HepG2 (cell line): ENCODE measurements around the gene PLCB1. TPM values are rescaled to one million over a fixed set of nuclear protein-coding genes. Genes with fewer than 3 reads are reported as not detected.

ENCODE experiments used
- CBX2 ChIP-seq, 2 experiments: fragments of 200-600 bp in 1 of 2; sonication (generic); formaldehyde crosslinking in 1 of 2; IDR thresholded peaks; 2 replicates each; pipeline versions ENCODE4 v1.7.0 to v1.8.1; 2018 to 2022; ENCODE audit warnings: low read depth in 2 of 2, low read length in 1 of 2, mild to moderate bottlenecking in 1 of 2, missing genetic modification reagents in 1 of 2
- CEBPG ChIP-seq: IDR thresholded peaks from 2 replicates; pipeline ENCODE4 v1.6.1; 2016
- EP300 ChIP-seq, 3 experiments: sonication (generic) in 1 of 3; formaldehyde crosslinking in 1 of 3; IDR thresholded peaks; 2 replicates each; pipeline versions ENCODE4 v1.5.1 to v1.6.1; 2011 to 2020; ENCODE audit warnings: low read depth in 2 of 3, low read length in 2 of 3, borderline replicate concordance in 1 of 3, improper control_type of control experiment in 1 of 3, mild to moderate bottlenecking in 1 of 3, missing genetic modification reagents in 1 of 3, moderate library complexity in 1 of 3
- FOXA3 ChIP-seq: IDR thresholded peaks from 2 replicates; pipeline ENCODE4 v1.6.1; 2016; ENCODE audit warnings: missing genetic modification reagents, missing compliant biosample characterization
- FOXK1 ChIP-seq: sonication (generic); formaldehyde crosslinking; IDR thresholded peaks from 2 replicates; pipeline ENCODE4 v1.4.0; 2020; ENCODE audit warnings: low read depth, missing genetic modification reagents, borderline replicate concordance
- HES4 ChIP-seq: sonication (generic); formaldehyde crosslinking; IDR thresholded peaks from 2 replicates; pipeline ENCODE4 v1.9.0; 2021; ENCODE audit warnings: mild to moderate bottlenecking, missing genetic modification reagents, borderline replicate concordance
- HNF4A ChIP-seq: sonication (generic); formaldehyde crosslinking; IDR thresholded peaks from 2 replicates; pipeline ENCODE4 v1.4.0; 2020; ENCODE audit warnings: missing genetic modification reagents
- NFATC3 ChIP-seq: sonication (generic); formaldehyde crosslinking; IDR thresholded peaks from 2 replicates; pipeline ENCODE4 v1.5.1; 2020; ENCODE audit warnings: mild to moderate bottlenecking, missing genetic modification reagents
- NFIC ChIP-seq: IDR thresholded peaks from 2 replicates; pipeline ENCODE4 v1.6.1; 2012; ENCODE audit warnings: mild to moderate bottlenecking, low read length, inconsistent platforms
- PHF21A ChIP-seq: sonication (generic); formaldehyde crosslinking; IDR thresholded peaks from 2 replicates; pipeline ENCODE4 v1.5.0; 2020; ENCODE audit warnings: mild to moderate bottlenecking, missing genetic modification reagents
- RARA ChIP-seq: IDR thresholded peaks from 2 replicates; pipeline ENCODE4 v1.6.1; 2016; ENCODE audit warnings: missing genetic modification reagents, missing compliant biosample characterization
- SAP130 ChIP-seq: IDR thresholded peaks from 2 replicates; pipeline ENCODE4 v1.6.1; 2016; ENCODE audit warnings: low read depth
- SCMH1 ChIP-seq: sonication (generic); formaldehyde crosslinking; IDR thresholded peaks from 2 replicates; pipeline ENCODE4 v1.9.0; 2021; ENCODE audit warnings: missing genetic modification reagents, mild to moderate bottlenecking, borderline replicate concordance
- SMARCE1 ChIP-seq: fragments of 450-650 bp; IDR thresholded peaks from 2 replicates; pipeline ENCODE4 v1.6.1; 2017; ENCODE audit warnings: borderline replicate concordance
- SMC3 ChIP-seq: IDR thresholded peaks from 2 replicates; pipeline ENCODE4 v1.6.1; 2011; ENCODE audit warnings: low read length, improper control_type of control experiment
- SOX13 ChIP-seq, 3 experiments: fragments of 450-650 bp in 1 of 3; sonication (generic) in 1 of 3; formaldehyde crosslinking in 1 of 3; IDR thresholded peaks in 2 of 3; conservative IDR thresholded peaks in 1 of 3; 2 replicates each; pipeline versions ENCODE4 v1.5.0 to v1.6.1; 2016 to 2020; ENCODE audit warnings: antibody characterized with exemption in 1 of 3, mild to moderate bottlenecking in 1 of 3, missing compliant biosample characterization in 1 of 3, missing genetic modification reagents in 1 of 3, moderate library complexity in 1 of 3
- SRSF1 ChIP-seq: fragments of 200-400 bp; formaldehyde crosslinking; optimal IDR thresholded peaks from 2 replicates; pipeline ENCODE3; 2017; ENCODE audit warnings: mild to moderate bottlenecking, low read depth, low read length, moderate library complexity
- TAF1 ChIP-seq: sonication (generic); formaldehyde crosslinking; IDR thresholded peaks from 2 replicates; pipeline ENCODE4 v1.4.0; 2020; ENCODE audit warnings: missing genetic modification reagents
- ZBTB21 ChIP-seq: sonication (generic); formaldehyde crosslinking; IDR thresholded peaks from 2 replicates; pipeline ENCODE4 v1.4.0; 2020; ENCODE audit warnings: missing genetic modification reagents
- ZFP1 ChIP-seq: IDR thresholded peaks from 2 replicates; pipeline ENCODE4 v1.6.1; 2016
- ZNF430 ChIP-seq: sonication (generic); formaldehyde crosslinking; IDR thresholded peaks from 2 replicates; pipeline ENCODE4 v1.9.0; 2021; ENCODE audit warnings: mild to moderate bottlenecking, missing genetic modification reagents
- ZNF598 ChIP-seq: sonication (generic); formaldehyde crosslinking; IDR thresholded peaks from 2 replicates; pipeline ENCODE4 v1.5.1; 2020; ENCODE audit warnings: mild to moderate bottlenecking, missing genetic modification reagents, borderline replicate concordance
- ZNF672 ChIP-seq: sonication (generic); formaldehyde crosslinking; IDR thresholded peaks from 2 replicates; pipeline ENCODE4 v1.8.1; 2022; ENCODE audit warnings: missing genetic modification reagents
- ZNF776 ChIP-seq: sonication (generic); formaldehyde crosslinking; IDR thresholded peaks from 2 replicates; pipeline ENCODE4 v1.4.0; 2020; ENCODE audit warnings: mild to moderate bottlenecking, missing genetic modification reagents
- polyA plus RNA-seq, 8 experiments: library from polyadenylated mRNA; depleted of rRNA in 3 of 8; stranded (reverse) in 7 of 8; unstranded in 1 of 8; fragments of >200 nt; fragmentation: Illumina TruSeq in 4 of 8; extraction: Trizol in 4 of 8; gene quantifications; 2 replicates each; pipeline versions ENCODE4 v1.2.1 to v1.2.3, GENCODE V29; 2011 to 2016; ENCODE audit warnings: low read depth in 4 of 8, missing spikeins in 1 of 8, mixed read lengths in 1 of 8; ENCODE audit not compliant: insufficient read depth in 1 of 8
- total RNA-seq, 5 experiments: library from RNA; depleted of rRNA; stranded (reverse); fragments of >200 nt; fragmentation: Illumina TruSeq; extraction: Trizol; gene quantifications; 2 replicates each; pipeline ENCODE4 v1.2.3, GENCODE V29; 2016; ENCODE audit warnings: low read depth in 1 of 5
- TF ChIP-seq, protein P1 (sequence below): sonication (generic); formaldehyde crosslinking; IDR thresholded peaks from 2 replicates; pipeline ENCODE4 v1.9.0; 2022; ENCODE audit warnings: low read depth, missing genetic modification reagents
- TF ChIP-seq, protein P2 (sequence below): sonication (generic); formaldehyde crosslinking; IDR thresholded peaks from 2 replicates; pipeline ENCODE4 v1.8.0; 2022; ENCODE audit warnings: missing genetic modification reagents, low read depth, mild to moderate bottlenecking, borderline replicate concordance
- TF ChIP-seq, protein P3 (sequence below): sonication (generic); formaldehyde crosslinking; IDR thresholded peaks from 2 replicates; pipeline ENCODE4 v1.4.0; 2020; ENCODE audit warnings: low read depth, missing genetic modification reagents

Gene PLCB1
- total and polyA plus RNA-seq, 2 of the 13 experiments (the other 11 are each of a cell fraction or from before 2014, with no cell fraction given) = 42.4 to 55.9 TPM

DNA sequence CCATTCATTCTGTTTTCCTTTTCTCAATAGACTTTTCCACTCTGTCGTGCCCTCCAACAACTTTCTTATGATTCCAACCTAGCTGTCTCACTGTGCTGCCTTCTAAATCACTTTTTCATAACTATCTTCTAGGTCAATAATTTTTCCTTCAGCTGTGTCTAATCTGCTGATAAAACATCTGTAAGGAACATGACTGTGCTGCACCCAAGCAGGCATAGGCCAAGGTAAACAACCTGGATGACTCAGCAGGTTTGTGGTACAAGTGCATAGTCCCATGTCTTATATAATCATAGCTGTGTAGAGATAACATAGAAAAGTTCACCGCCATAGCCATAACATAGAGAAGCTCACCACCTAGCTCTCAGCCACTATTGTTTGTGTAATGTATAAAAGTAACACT, 332.3 kb downstream of the PLCB1 start (continued):
- TF ChIP-seq, protein P1, sequence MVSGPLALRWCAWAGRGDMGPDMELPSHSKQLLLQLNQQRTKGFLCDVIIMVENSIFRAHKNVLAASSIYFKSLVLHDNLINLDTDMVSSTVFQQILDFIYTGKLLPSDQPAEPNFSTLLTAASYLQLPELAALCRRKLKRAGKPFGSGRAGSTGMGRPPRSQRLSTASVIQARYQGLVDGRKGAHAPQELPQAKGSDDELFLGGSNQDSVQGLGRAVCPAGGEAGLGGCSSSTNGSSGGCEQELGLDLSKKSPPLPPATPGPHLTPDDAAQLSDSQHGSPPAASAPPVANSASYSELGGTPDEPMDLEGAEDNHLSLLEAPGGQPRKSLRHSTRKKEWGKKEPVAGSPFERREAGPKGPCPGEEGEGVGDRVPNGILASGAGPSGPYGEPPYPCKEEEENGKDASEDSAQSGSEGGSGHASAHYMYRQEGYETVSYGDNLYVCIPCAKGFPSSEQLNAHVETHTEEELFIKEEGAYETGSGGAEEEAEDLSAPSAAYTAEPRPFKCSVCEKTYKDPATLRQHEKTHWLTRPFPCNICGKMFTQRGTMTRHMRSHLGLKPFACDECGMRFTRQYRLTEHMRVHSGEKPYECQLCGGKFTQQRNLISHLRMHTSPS (CRISPR knock-in tag) = no peak
- no peak for TF ChIP-seq TAF1 (CRISPR knock-in tag)
- peak in 1 of 2 experiments; percentile 49; a peak in 1 of 4 replicates for TF ChIP-seq EP300 (IDR thresholded peaks at IDR 0.05; ENCODE audit: low read depth in 2 of 2, low read length in 2 of 2)
- 0 out of 2 replicates have a peak, but pooled peaks have one; percentile 28 for TF ChIP-seq EP300 (CRISPR knock-in tag; IDR thresholded peaks at IDR 0.05; ENCODE audit: borderline replicate concordance)
- TF ChIP-seq ZFP1 (CRISPR knock-in tag) = 0 out of 2 replicates have a peak, but pooled peaks have one; percentile 41
- TF ChIP-seq ZNF776 (CRISPR knock-in tag) = no peak
- TF ChIP-seq SAP130 (CRISPR knock-in tag) = peak; percentile 51
- no peak for TF ChIP-seq CBX2 (IDR thresholded peaks at IDR 0.05; ENCODE audit: low read depth, low read length)
- no peak for TF ChIP-seq CBX2 (CRISPR knock-in tag; IDR thresholded peaks at IDR 0.05; ENCODE audit: low read depth)
- TF ChIP-seq SCMH1 (CRISPR knock-in tag) = no peak
- TF ChIP-seq HES4 (CRISPR knock-in tag) = no peak
- no peak for TF ChIP-seq ZNF672
- TF ChIP-seq, protein P2, sequence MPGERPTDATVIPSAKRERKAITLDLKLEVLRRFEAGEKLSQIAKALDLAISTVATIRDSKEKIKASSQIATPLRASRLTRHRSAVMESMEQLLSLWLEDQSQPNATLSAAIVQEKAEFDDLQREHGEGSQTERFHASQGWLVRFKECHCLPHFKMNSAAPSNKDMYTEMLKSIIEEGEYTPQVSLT (CRISPR knock-in tag) = no peak
- no peak for TF ChIP-seq CEBPG
- no peak for TF ChIP-seq SRSF1
- TF ChIP-seq SMARCE1 = no peak
- no peak for TF ChIP-seq SOX13 (IDR thresholded peaks at IDR 0.05)
- TF ChIP-seq SOX13 (CRISPR knock-in tag; conservative IDR thresholded peaks at IDR 0.05 in 1 of 2, IDR thresholded peaks at IDR 0.05 in 1 of 2) = peak in 1 of 2 experiments; percentile 36; a peak in 1 of 4 replicates
- TF ChIP-seq ZNF598 (CRISPR knock-in tag) = no peak
- no peak for TF ChIP-seq PHF21A (CRISPR knock-in tag)
- peak; percentile 77 for TF ChIP-seq RARA
- TF ChIP-seq ZNF430 (CRISPR knock-in tag) = no peak
- TF ChIP-seq ZBTB21 = no peak
- peak; percentile 92 for TF ChIP-seq FOXA3 (CRISPR knock-in tag)
- TF ChIP-seq, protein P3, sequence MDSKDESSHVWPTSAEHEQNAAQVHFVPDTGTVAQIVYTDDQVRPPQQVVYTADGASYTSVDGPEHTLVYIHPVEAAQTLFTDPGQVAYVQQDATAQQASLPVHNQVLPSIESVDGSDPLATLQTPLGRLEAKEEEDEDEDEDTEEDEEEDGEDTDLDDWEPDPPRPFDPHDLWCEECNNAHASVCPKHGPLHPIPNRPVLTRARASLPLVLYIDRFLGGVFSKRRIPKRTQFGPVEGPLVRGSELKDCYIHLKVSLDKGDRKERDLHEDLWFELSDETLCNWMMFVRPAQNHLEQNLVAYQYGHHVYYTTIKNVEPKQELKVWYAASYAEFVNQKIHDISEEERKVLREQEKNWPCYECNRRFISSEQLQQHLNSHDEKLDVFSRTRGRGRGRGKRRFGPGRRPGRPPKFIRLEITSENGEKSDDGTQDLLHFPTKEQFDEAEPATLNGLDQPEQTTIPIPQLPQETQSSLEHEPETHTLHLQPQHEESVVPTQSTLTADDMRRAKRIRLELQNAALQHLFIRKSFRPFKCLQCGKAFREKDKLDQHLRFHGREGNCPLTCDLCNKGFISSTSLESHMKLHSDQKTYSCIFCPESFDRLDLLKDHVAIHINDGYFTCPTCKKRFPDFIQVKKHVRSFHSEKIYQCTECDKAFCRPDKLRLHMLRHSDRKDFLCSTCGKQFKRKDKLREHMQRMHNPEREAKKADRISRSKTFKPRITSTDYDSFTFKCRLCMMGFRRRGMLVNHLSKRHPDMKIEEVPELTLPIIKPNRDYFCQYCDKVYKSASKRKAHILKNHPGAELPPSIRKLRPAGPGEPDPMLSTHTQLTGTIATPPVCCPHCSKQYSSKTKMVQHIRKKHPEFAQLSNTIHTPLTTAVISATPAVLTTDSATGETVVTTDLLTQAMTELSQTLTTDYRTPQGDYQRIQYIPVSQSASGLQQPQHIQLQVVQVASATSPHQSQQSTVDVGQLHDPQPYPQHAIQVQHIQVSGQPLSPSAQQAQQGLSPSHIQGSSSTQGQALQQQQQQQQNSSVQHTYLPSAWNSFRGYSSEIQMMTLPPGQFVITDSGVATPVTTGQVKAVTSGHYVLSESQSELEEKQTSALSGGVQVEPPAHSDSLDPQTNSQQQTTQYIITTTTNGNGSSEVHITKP (CRISPR knock-in tag) = no peak
- TF ChIP-seq SMC3 = no peak
- peak; percentile 59; the same call in 1 of the 2 replicates for TF ChIP-seq FOXK1 (CRISPR knock-in tag)
- peak; percentile 64 for TF ChIP-seq HNF4A (CRISPR knock-in tag)
- TF ChIP-seq NFIC = no peak
- no peak for TF ChIP-seq NFATC3
